Nucleus accumbens (tissue), 56 donors: ENCODE data around the gene RILPL1.
"Not testable (repeated sequence)": the region's sequence is repeated elsewhere in the genome, so short reads cannot be mapped to it uniquely, and the experiment has no call there.

ENCODE experiments used
- DNase-seq, 56 donors: peaks; one replicate each; lab custom pipeline; 2025; lab: John Stamatoyannopoulos, UW

The RILPL1 gene

GRCh38 chr12:123472438-123472849, 61.1 kb downstream of the RILPL1 start:
- no peak for DNase-seq

- DNase-seq = no peak
Observed at GRCh38 chr12:123471374-123472068, 62.0 kb downstream of the RILPL1 start.

- no peak for DNase-seq
Observed at GRCh38 chr12:123469978-123470377, 63.5 kb downstream of the RILPL1 start.

- no peak for DNase-seq
Observed at GRCh38 chr12:123468786-123469185, 64.7 kb downstream of the RILPL1 start.

- no peak for DNase-seq
Observed at GRCh38 chr12:123465084-123465483, 68.4 kb downstream of the RILPL1 start.

- not testable (repeated sequence) for DNase-seq
Observed at GRCh38 chr12:123463174-123463573, 70.3 kb downstream of the RILPL1 start.

GRCh38 chr12:123457980-123458779, 75.3 kb downstream of the RILPL1 start, which contains the start of gene SNRNP35:
Gene SNRNP35 (plus strand): TSS chr12:123458139. CDS start chr12:123465541, 7,402 bp downstream.
- peak in 53 of 56 donors; percentile 42 to 92 (median 77) for DNase-seq

GRCh38 chr12:123453165-123453564, 80.4 kb downstream of the RILPL1 start:
- DNase-seq = no peak

GRCh38 chr12:123452276-123452550, 81.3 kb downstream of the RILPL1 start:
- DNase-seq = not testable (repeated sequence)

GRCh38 chr12:123450636-123451035, 82.9 kb downstream of the RILPL1 start:
- DNase-seq = no peak

GRCh38 chr12:123449856-123450255, 83.7 kb downstream of the RILPL1 start:
- DNase-seq = no peak

- no peak for DNase-seq
Observed at GRCh38 chr12:123449249-123449733, 84.2 kb downstream of the RILPL1 start.

- no peak for DNase-seq
Observed at GRCh38 chr12:123446333-123446713, 87.2 kb downstream of the RILPL1 start.

GRCh38 chr12:123445388-123446332, 87.9 kb downstream of the RILPL1 start:
- no peak for DNase-seq

GRCh38 chr12:123444092-123445026, 89.2 kb downstream of the RILPL1 start:
- no peak for DNase-seq

- DNase-seq = no peak
Observed at GRCh38 chr12:123442774-123443173, 90.7 kb downstream of the RILPL1 start.

GRCh38 chr12:123441523-123442164, 91.9 kb downstream of the RILPL1 start:
- DNase-seq = no peak

- DNase-seq = peak in 55 of 56 donors; percentile 14 to 88 (median 63)
Observed at GRCh38 chr12:123436017-123436964, 97.2 kb downstream of the RILPL1 start, which contains the start of gene RILPL2. Gene RILPL2 (minus strand): TSS chr12:123436684. CDS start chr12:123436420, 264 bp downstream.
